ENCODE measurements around the gene ANKRD9. TPM values are rescaled to one million over a fixed set of nuclear protein-coding genes. Genes with fewer than 3 reads are reported as not detected.

Gene ANKRD9
- total and polyA plus RNA-seq, 9 of the 15 experiments (the other 6 are each of a cell fraction or from before 2014, with no cell fraction given), result 0.04 to 32.9 (median 5.3) TPM

DNA sequence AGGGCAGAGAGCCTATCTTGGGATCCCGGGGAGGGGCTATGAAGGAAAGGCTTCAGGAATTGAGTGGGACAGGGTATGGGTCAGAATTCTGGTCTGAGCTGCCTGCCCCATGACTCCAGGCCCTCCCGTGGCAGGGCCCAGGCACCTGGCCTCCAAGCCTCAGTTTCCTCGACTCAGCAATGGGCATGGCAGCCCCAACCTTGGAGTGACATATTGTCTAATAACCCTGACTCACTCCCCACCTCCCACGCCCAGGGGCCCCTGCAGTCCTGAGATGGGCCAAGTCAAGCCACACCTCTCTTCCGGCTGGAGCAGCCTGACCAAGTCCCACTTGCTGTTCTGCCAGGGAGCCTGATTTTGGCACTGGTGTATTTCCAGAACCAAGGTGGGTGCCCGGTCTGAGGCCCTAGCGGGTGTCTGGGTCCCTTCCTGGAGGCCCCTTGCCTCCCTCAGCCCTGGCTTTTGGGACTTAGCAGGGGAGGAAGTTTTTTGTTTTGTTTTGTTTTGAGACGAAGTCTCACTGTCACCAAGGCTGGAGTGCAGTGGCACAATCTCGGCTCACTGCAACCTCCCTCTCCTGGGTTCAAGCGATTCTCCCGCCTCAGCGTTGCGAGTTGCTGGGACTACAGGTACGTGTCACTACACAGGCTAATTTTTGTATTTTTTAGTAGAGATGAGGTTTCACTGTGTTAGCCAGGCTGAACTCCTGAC is 42.6 kb upstream of the ANKRD9 start (continued):
- TF ChIP-seq HMBOX1 (IDR thresholded peaks at IDR 0.05), result peak; percentile 33; the same call in 1 of the 2 replicates
- no peak for TF ChIP-seq NR2C1 (IDR thresholded peaks at IDR 0.05)
- 0 out of 2 replicates have a peak, but pooled peaks have one; percentile 48 for TF ChIP-seq NR2C1 (tag; IDR thresholded peaks at IDR 0.05)
- peak; percentile 59 for TF ChIP-seq ZKSCAN1 (IDR thresholded peaks at IDR 0.05; ENCODE audit: low read depth, low read length)
- peak; percentile 17 for TF ChIP-seq HDAC3 (IDR thresholded peaks at IDR 0.05; ENCODE audit: borderline replicate concordance, partially characterized antibody)
- TF ChIP-seq, protein P1, sequence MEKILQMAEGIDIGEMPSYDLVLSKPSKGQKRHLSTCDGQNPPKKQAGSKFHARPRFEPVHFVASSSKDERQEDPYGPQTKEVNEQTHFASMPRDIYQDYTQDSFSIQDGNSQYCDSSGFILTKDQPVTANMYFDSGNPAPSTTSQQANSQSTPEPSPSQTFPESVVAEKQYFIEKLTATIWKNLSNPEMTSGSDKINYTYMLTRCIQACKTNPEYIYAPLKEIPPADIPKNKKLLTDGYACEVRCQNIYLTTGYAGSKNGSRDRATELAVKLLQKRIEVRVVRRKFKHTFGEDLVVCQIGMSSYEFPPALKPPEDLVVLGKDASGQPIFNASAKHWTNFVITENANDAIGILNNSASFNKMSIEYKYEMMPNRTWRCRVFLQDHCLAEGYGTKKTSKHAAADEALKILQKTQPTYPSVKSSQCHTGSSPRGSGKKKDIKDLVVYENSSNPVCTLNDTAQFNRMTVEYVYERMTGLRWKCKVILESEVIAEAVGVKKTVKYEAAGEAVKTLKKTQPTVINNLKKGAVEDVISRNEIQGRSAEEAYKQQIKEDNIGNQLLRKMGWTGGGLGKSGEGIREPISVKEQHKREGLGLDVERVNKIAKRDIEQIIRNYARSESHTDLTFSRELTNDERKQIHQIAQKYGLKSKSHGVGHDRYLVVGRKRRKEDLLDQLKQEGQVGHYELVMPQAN (IDR thresholded peaks at IDR 0.05; ENCODE audit: borderline replicate concordance), result peak; percentile 48; the same call in 1 of the 2 replicates
- TF ChIP-seq MIER1 (IDR thresholded peaks at IDR 0.05; ENCODE audit: low read depth), result no peak
- peak; percentile 69 for TF ChIP-seq PBX2 (CRISPR knock-in tag; IDR thresholded peaks at IDR 0.05; ENCODE audit: low read depth)
- peak; percentile 78 for TF ChIP-seq PBX2 (tag; conservative IDR thresholded peaks at IDR 0.05; ENCODE audit: low read depth)
- TF ChIP-seq, protein P2, sequence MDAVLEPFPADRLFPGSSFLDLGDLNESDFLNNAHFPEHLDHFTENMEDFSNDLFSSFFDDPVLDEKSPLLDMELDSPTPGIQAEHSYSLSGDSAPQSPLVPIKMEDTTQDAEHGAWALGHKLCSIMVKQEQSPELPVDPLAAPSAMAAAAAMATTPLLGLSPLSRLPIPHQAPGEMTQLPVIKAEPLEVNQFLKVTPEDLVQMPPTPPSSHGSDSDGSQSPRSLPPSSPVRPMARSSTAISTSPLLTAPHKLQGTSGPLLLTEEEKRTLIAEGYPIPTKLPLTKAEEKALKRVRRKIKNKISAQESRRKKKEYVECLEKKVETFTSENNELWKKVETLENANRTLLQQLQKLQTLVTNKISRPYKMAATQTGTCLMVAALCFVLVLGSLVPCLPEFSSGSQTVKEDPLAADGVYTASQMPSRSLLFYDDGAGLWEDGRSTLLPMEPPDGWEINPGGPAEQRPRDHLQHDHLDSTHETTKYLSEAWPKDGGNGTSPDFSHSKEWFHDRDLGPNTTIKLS (IDR thresholded peaks at IDR 0.05; ENCODE audit: borderline replicate concordance, low read depth), result peak; percentile 43; the same call in 1 of the 2 replicates
- TF ChIP-seq FOS (IDR thresholded peaks at IDR 0.05; ENCODE audit: extremely low read depth, insufficient read length), result peak; percentile 37
- TF ChIP-seq CHD4 (IDR thresholded peaks at IDR 0.05; ENCODE audit: insufficient read depth, insufficient replicate concordance, low read depth, low read length, poor library complexity, severe bottlenecking), result peak; percentile 68
- TF ChIP-seq ZC3H4 (CRISPR knock-in tag; IDR thresholded peaks at IDR 0.05; ENCODE audit: borderline replicate concordance), result no peak
- TF ChIP-seq NFXL1 (CRISPR knock-in tag; IDR thresholded peaks at IDR 0.05), result no peak
- peak; percentile 93 for TF ChIP-seq POLR2A (conservative IDR thresholded peaks at IDR 0.05)
- TF ChIP-seq ATF7 (IDR thresholded peaks at IDR 0.05), result peak; percentile 83
- TF ChIP-seq FOSL1 (tag; conservative IDR thresholded peaks at IDR 0.05), result peak; percentile 95
- TF ChIP-seq ZFX (CRISPR knock-in tag; IDR thresholded peaks at IDR 0.05), result peak; percentile 21; the same call in 1 of the 2 replicates
- TF ChIP-seq ZNF644 (tag; IDR thresholded peaks at IDR 0.05; ENCODE audit: low read depth), result no peak
- peak; percentile 61; the same call in 1 of the 2 replicates for TF ChIP-seq MBD2 (IDR thresholded peaks at IDR 0.05; ENCODE audit: borderline replicate concordance, low read depth)
- no peak for TF ChIP-seq KDM2B (CRISPR knock-in tag; IDR thresholded peaks at IDR 0.05)
- TF ChIP-seq DACH1 (IDR thresholded peaks at IDR 0.05; ENCODE audit: partially characterized antibody), result peak; percentile 59
- peak; percentile 62; the same call in 1 of the 2 replicates for TF ChIP-seq PML (IDR thresholded peaks at IDR 0.05; ENCODE audit: low read length)
